Activated naive CD8-positive, alpha-beta T cell treated with anti-CD3 and anti-CD28 coated beads, Interleukin-2, amount 50 U/mL, for 16 hours (primary cell): Measurements from ENCODE around the gene LRRC55.

Experiments
- DNase-seq: peaks from one replicate; pipeline ENCODE4 v3.0.0-alpha.2; 2020; ENCODE audit warnings: low read depth, low spot score

LRRC55 gene, protein sequence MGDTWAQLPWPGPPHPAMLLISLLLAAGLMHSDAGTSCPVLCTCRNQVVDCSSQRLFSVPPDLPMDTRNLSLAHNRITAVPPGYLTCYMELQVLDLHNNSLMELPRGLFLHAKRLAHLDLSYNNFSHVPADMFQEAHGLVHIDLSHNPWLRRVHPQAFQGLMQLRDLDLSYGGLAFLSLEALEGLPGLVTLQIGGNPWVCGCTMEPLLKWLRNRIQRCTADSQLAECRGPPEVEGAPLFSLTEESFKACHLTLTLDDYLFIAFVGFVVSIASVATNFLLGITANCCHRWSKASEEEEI

DNA sequence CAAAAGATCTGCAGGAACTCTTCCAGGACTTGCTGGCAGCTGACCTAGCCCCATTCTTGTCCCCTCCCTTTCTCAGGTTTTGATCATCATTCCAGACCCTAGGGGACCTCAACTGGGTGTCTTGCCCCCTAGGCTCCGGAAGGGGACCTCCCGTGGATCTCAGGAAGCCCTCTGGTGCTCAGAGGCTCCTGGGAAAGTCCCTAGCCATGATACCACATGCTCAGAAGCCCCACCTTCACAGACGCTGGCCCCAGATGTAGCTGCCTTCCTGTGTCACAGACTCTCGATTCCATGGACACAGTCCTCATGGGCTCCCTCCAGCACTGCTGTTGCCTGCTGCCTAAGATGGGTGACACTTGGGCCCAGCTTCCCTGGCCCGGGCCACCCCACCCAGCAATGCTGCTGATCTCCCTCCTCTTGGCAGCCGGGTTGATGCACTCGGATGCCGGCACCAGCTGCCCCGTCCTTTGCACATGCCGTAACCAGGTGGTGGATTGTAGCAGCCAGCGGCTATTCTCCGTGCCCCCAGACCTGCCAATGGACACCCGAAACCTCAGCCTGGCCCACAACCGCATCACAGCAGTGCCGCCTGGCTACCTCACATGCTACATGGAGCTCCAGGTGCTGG, at the start of gene LRRC55:
Gene LRRC55 (plus strand): TSS at position 276 of the 628 bp plus-strand sequence. CDS start 70 bp downstream, at position 346.
- DNase-seq = no peak

DNA sequence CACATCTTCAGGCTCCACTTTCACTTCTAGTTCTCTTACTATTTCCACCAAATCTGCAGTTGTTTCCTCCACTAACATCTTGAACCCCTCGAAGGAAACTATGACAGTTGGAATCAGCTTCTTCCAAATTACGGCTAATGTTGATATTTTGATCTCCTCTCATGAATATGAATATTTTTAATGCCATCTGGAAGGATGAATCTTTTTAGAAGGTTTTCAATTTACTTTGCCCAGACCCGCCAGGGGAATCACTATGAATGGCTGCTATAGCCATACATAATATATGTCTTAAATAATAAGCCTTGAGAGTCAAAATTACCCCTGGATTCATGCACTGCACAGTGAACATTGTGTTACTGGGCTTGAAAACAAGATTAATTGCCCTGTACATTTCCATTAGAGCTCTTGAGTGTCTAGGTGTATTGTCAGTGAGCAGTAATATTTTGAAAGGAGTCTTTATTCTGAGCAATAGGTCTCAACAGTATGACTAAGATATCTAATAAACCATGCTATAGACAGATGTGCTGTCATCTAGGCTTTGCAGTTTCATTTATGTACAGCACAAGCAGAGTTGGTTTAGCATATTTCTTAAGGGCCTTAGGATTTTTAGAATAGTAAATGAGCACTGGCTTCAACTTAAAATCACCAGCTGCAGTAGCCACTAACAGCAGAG, 48.3 kb upstream of the LRRC55 start:
- no peak for DNase-seq

DNA sequence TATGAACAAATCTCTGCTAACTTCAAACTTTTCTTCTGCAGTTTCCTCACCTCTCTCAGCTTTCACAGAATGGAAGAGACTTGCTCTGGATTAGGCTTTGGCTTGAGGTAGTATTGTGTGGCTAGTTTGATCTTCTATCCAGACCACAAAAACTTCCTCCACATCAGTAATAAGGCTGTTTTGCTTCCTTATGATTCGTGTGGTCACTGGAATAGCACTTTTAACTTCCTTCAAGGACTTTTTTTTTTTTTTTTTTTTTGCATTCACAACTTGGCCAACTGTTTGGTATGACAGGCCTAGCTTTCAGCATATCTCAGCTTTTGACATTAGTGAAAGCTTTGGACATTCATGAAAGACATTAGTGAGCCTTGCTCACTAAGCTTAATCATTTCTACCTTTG, 47.5 kb upstream of the LRRC55 start:
- DNase-seq = no peak

- DNase-seq = no peak
These were observed 46.6 kb upstream of the LRRC55 start for GRCh38 chr11:57135020-57135751.

DNA sequence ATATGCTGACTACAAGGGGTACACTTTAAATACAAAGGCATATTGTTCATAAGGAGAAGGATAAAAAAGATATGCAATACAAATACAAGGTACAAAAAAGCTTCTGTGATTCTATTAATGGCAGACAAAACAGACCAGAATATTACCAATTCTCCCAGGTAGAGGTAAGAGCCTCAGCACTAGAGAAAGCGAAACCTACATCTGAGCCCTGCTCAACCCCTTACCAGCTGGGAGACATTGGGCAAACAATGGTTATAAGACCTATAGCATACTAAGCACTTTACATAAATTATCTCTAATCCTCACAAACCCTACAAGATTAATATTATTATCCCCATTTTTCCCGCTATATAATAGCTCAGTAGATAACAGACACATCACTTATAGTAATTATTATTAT, 41.2 kb upstream of the LRRC55 start:
- DNase-seq = no peak

DNA sequence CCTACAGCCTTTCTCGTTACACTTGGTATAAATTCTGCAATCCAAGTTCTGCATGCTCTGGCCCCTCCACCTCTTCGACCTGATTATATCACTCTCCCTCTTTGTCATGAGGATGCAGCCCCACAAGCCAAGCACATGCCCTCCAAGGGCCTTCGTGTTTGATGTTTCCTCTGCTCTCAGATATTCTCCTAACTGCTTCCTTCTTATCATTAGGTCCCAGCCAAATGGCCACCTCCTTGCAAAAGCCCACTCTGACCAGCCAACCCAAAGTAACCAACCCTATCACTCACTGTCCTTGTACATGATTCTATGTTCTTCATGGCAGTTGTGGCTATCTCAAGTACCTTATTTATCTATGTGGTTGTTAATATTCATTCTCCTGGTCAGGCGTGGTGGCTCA, 38.3 kb upstream of the LRRC55 start:
- DNase-seq = no peak

GRCh38 chr11:57144075-57144474, 37.7 kb upstream of the LRRC55 start:
- DNase-seq = no peak

DNA sequence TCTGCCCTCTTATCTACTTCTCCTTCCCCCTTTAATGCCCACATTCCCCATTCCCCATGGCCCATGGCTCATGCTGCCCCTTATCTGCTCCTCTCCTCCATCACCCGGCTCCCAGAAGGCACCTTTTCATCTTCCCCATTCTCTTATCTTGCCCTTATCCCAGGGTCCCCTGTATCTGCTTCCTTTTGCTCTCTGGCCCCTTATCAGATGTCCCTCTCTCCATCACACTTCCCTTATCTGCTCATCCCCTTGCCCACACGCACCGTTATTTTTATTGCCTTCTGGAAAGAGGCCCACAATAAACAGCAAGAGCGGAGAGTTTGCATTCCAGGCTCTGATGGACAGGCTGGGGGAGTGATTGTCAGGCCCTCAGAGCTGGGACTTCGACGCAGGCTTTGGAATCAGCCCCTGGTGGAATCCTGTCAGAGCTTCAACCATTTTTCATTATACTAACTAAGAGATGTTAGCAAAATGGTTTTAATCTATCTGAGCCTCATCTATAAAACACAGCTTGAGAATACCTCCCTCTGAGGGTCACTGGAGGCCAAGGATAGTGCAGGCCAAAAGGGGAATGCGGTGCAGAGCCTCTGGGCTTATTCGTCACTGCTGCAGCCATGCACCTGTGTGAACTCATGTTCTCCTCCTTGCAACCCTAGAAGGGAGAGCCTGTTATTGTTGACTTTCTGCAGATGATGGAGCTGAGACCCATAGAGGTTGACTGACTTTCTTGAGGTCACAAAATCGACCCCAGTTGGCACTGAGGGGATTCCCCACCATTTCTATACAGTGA, 37.0 kb upstream of the LRRC55 start:
- DNase-seq = no peak

GRCh38 chr11:57146301-57146700, 35.5 kb upstream of the LRRC55 start:
- DNase-seq = no peak

- DNase-seq = no peak
These were observed 33.1 kb upstream of the LRRC55 start for GRCh38 chr11:57148621-57149020.

DNA sequence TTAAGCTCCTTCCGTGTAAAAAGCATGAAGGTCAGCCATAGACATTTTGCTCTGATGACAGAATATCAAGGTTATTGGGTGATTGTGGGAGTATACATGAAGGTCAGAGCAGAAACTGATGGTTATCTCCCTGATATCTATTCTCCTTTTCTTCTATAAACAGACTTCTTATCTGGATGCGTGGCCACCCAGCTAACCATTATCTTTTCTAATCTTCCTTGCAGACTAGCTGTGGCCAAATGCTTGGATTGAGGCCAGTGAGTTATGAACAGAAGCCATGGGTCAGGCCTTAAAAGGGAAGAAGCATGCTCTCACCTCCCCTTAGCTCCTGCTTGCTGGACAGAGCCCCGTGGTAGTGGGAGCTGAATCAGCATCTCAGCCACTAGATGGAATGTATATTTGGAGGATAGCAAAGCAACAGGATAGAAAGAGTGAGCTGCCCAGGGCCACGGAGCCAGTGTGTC, 31.3 kb upstream of the LRRC55 start:
- no peak for DNase-seq

DNA sequence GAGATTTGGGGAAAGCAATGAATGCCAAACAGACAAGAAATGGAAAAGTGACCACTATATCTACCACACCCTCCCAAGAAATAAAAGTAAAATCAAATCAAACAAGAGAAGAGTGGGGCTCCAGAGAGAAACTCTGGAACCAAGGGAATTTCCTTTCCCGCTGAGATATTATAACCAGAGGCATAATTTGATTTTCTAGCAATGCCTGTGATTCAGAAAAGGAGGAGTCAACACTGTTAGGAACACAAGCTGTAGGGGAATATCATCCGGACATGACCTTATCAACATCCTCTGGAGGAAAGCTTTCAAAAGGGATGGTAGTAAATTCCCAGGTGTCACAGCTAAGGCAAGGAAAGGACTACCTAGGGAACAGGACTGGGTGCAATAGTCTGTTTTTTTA, 29.6 kb upstream of the LRRC55 start:
- no peak for DNase-seq

DNA sequence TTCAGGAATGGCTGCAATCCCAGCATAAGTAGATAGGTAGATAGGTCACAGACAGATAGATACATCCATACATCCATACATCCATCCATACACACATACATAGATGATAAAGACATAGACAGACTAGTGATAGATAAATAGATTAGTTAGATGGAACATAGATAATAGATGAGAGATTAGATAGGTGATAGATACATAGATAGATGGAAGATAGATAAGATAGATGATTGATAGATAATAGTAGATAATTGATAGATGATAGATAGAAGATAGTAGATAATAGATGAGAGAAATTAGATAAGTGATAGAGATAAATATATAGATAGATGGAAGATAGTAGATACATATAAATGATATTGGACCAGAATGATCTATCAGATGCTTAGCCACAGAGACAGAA, 28.3 kb upstream of the LRRC55 start:
- no peak for DNase-seq

DNA sequence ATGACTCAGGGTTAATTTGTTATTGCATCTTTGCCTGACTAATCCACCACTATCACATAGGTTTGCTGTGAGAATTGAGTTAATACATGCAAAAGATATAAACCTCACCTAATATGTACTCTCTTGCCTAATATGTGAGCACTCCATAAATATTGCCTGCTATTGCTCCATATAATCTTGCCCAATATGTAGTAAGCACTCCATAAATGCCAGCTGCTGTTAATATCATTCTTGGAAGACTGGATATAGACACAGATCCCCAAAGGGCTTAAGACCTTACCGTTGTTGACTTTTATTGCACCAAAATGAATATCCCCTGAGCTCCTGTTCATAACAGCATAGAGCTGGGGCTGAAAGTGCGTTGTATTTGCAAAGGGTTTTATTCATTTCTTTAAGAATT, 27.0 kb upstream of the LRRC55 start:
- no peak for DNase-seq

DNA sequence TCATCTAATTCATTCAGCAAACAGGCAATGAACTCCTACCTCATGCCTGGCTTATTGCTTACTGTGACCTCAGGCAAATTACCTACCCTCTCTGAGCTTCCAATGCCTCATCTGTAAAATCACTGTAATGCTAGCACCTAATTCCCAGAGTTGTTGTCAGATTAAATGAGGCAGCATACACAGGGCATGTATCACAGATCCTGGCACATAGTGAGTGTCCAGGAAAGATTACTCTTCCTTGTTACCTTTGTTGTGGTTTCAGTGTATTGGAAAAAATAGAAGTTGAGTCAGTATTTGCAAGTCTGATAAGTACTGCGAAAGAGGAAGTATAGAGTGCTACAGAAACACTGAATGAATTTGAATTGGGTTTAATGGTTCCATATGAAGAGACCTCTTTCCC, 26.4 kb upstream of the LRRC55 start:
- no peak for DNase-seq

GRCh38 chr11:57155838-57156607, 25.7 kb upstream of the LRRC55 start:
- no peak for DNase-seq

GRCh38 chr11:57156928-57157327, 24.8 kb upstream of the LRRC55 start:
- DNase-seq = no peak

DNA sequence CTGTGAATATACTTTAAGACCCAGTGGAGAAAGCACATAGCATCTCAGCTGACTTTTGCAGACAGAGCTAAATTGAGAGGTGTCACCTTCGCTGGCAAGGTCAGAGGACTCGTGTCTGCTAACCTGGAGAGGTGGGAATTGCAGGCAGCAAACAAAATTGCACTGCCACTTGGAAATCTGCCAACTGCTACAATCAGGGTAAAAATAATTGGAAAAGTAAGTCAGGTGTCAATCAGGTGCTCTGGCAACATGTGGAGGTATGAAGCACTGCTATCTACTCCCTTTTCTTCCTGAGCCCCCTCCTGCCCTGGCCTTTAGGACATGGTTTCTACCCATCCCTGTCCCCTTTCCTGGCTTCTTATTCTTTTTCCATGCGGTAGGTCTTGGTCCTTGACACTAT, 24.1 kb upstream of the LRRC55 start:
- DNase-seq = no peak

DNA sequence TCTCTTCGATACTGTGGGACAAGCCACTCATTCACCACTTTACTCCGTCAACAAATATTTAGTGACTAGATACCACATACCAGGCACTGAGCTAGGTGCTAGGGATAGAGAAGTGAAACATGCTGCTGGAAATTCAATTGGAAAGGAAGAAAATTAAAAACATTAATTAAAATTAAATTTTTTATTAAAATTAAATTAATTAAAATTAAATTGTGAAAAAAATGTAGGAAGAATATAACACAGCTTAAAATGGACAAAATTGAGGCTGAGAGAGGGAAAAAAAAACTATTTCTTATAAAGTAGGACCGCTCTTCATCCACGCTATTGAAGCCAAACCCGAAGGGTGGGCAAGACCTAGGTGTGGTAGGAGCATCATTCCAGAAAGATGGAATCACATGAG, 23.6 kb upstream of the LRRC55 start:
- DNase-seq = no peak

DNA sequence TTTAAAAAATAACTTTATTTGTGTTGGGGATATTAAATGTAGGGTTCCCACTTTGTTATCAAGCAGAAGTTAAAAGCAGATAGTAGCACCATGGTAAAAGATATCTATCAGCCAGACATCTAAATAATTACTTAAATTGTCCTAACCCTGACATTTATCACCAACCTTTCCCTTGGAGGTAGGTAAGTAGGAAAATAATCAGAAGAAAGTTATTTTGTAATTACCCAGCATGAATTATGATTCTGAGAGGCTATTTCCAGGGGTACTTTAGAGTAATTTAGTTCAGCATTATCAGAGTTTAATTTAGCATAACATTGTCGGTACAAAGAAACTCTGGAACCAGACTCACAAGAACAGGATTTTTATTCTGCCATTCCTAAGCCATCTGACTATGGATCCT, 23.2 kb upstream of the LRRC55 start:
- DNase-seq = no peak

DNA sequence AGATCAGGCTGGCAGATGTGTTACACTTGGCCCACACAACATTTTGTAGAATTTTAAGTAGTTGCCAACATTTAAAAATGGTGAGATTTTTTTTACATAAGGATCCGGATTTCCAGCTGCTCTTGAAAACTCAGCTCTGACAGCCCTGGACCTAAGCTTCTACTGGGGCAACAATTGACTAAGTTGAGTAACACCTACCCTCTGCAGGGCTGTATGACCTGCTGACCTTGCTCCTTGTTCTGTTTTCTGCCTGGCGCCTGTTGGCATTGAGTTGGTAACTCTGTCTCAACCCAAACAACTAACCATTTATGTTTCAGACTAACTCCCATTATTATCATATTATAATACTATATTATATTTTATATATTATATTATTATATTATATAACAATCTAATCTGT, 21.1 kb upstream of the LRRC55 start:
- no peak for DNase-seq
